ENCODE results near the gene HOXD10.
A peak's percentile ranks its signal among the peaks of the same experiment; 100 is the strongest.

HOXD10 gene

GRCh38 chr2:176093145-176093897 lies 23.3 kb upstream of the HOXD10 start:
- Histone ChIP-seq H3K9me3 (ENCODE audit: severe bottlenecking) (no peaks in the 10 kb centered on the region), H3K27ac (ENCODE audit: poor library complexity, severe bottlenecking) (no peak overlapping the region), H3K36me3 (ENCODE audit: low read depth) (no peaks in the 10 kb centered on the region), H3K4me3 (ENCODE audit: severe bottlenecking) (peak overlapping the region; percentile 39), H3K4me1 (ENCODE audit: insufficient read depth, poor library complexity, severe bottlenecking) (no peaks in the 10 kb centered on the region), H3K27me3 (ENCODE audit: insufficient read depth, poor library complexity, severe bottlenecking) (peaks cover 95% of the 10 kb centered on the region)
- DNase-seq (ENCODE audit: low spot score) (no peak), ATAC-seq (ENCODE audit: low read depth) (peak; percentile 13; the same call in 2 of the 3 replicates)
- TF ChIP-seq CTCF (IDR thresholded peaks at IDR 0.05; ENCODE audit: poor library complexity, severe bottlenecking) = peak; percentile 46

- H3K36me3 ChIP-seq (ENCODE audit: low read depth) = no peaks in the 10 kb centered on the region
- no peaks in the 10 kb centered on the region for H3K9me3 ChIP-seq (ENCODE audit: severe bottlenecking)
- H3K4me1 ChIP-seq (ENCODE audit: insufficient read depth, poor library complexity, severe bottlenecking) = no peaks in the 10 kb centered on the region
- peak overlapping the region; percentile 39 for H3K4me3 ChIP-seq (ENCODE audit: severe bottlenecking)
- TF ChIP-seq CTCF (IDR thresholded peaks at IDR 0.05; ENCODE audit: poor library complexity, severe bottlenecking) = no peak
- peaks cover 93% of the 10 kb centered on the region for H3K27me3 ChIP-seq (ENCODE audit: insufficient read depth, poor library complexity, severe bottlenecking)
- no peak for ATAC-seq (ENCODE audit: low read depth)
- no peak for DNase-seq (ENCODE audit: low spot score)
- H3K27ac ChIP-seq (ENCODE audit: poor library complexity, severe bottlenecking) = no peak overlapping the region
Measured at GRCh38 chr2:176093898-176094249, 22.7 kb upstream of the HOXD10 start.

- Histone ChIP-seq H3K36me3 (ENCODE audit: low read depth) (no peaks in the 10 kb centered on the region), H3K9me3 (ENCODE audit: severe bottlenecking) (no peaks in the 10 kb centered on the region), H3K27me3 (ENCODE audit: insufficient read depth, poor library complexity, severe bottlenecking) (peaks cover 88% of the 10 kb centered on the region), H3K27ac (ENCODE audit: poor library complexity, severe bottlenecking) (no peak overlapping the region), H3K4me3 (ENCODE audit: severe bottlenecking) (no peak overlapping the region), H3K4me1 (ENCODE audit: insufficient read depth, poor library complexity, severe bottlenecking) (no peaks in the 10 kb centered on the region)
- DNase-seq (ENCODE audit: low spot score) = no peak
- no peak for TF ChIP-seq CTCF (IDR thresholded peaks at IDR 0.05; ENCODE audit: poor library complexity, severe bottlenecking)
- ATAC-seq (ENCODE audit: low read depth) = no peak
Measured at GRCh38 chr2:176094349-176094748, 22.2 kb upstream of the HOXD10 start.

GRCh38 chr2:176095421-176095820 lies 21.2 kb upstream of the HOXD10 start:
- no peaks in the 10 kb centered on the region for H3K9me3 ChIP-seq (ENCODE audit: severe bottlenecking)
- ATAC-seq (ENCODE audit: low read depth) (no peak), DNase-seq (ENCODE audit: low spot score) (no peak)
- TF ChIP-seq CTCF (IDR thresholded peaks at IDR 0.05; ENCODE audit: poor library complexity, severe bottlenecking) = no peak
- peaks cover 78% of the 10 kb centered on the region for H3K27me3 ChIP-seq (ENCODE audit: insufficient read depth, poor library complexity, severe bottlenecking)
- no peak overlapping the region for H3K4me3 ChIP-seq (ENCODE audit: severe bottlenecking)
- no peaks in the 10 kb centered on the region for H3K4me1 ChIP-seq (ENCODE audit: insufficient read depth, poor library complexity, severe bottlenecking)
- no peaks in the 10 kb centered on the region for H3K36me3 ChIP-seq (ENCODE audit: low read depth)
- no peak overlapping the region for H3K27ac ChIP-seq (ENCODE audit: poor library complexity, severe bottlenecking)

GRCh38 chr2:176096243-176096985 lies 20.2 kb upstream of the HOXD10 start:
- H3K4me3 ChIP-seq (ENCODE audit: severe bottlenecking) = peak overlapping the region; percentile 45
- H3K27ac ChIP-seq (ENCODE audit: poor library complexity, severe bottlenecking) = no peak overlapping the region
- no peak for DNase-seq (ENCODE audit: low spot score)
- ATAC-seq (ENCODE audit: low read depth) = no peak
- no peaks in the 10 kb centered on the region for H3K36me3 ChIP-seq (ENCODE audit: low read depth)
- no peaks in the 10 kb centered on the region for H3K4me1 ChIP-seq (ENCODE audit: insufficient read depth, poor library complexity, severe bottlenecking)
- H3K27me3 ChIP-seq (ENCODE audit: insufficient read depth, poor library complexity, severe bottlenecking) = peaks cover 68% of the 10 kb centered on the region
- no peaks in the 10 kb centered on the region for H3K9me3 ChIP-seq (ENCODE audit: severe bottlenecking)
- no peak for TF ChIP-seq CTCF (IDR thresholded peaks at IDR 0.05; ENCODE audit: poor library complexity, severe bottlenecking)

All from RWPE2 (cell line).